ENCODE data around the gene ATAD3B.
"Not testable (repeated sequence)": the region's sequence is repeated elsewhere in the genome, so short reads cannot be mapped to it uniquely, and the experiment has no call there.

Gene ATAD3B

GRCh38 chr1:1440262-1441001 is 31.1 kb upstream of the ATAD3B start:
- H3K4me1 ChIP-seq (ENCODE audit: control insufficient read depth, insufficient read depth, low read length, poor library complexity, severe bottlenecking): peaks cover 24% of the 10 kb centered on the region
- H3K36me3 ChIP-seq (ENCODE audit: control insufficient read depth, insufficient read depth, low read length): peaks cover 9% of the 10 kb centered on the region

GRCh38 chr1:1441002-1441888 is 30.3 kb upstream of the ATAD3B start:
- WGBS, 2 experiments (ENCODE audit: insufficient coverage in 2 of 2): 82 to 86% methylated on average over 24 to 26 of the region's 29 CpGs
- Histone ChIP-seq H3K9me3 (ENCODE audit: control insufficient read depth, low read length) (no peaks in the 10 kb centered on the region), H3K36me3 (ENCODE audit: control insufficient read depth, insufficient read depth, low read length) (peaks cover 9% of the 10 kb centered on the region), H3K27ac (ENCODE audit: low read depth, low read length, severe bottlenecking) (no peak overlapping the region), H3K4me1 (ENCODE audit: control insufficient read depth, insufficient read depth, low read length, poor library complexity, severe bottlenecking) (peaks cover 22% of the 10 kb centered on the region), H3K4me3 (ENCODE audit: extremely low read depth, insufficient read depth, low read length, poor library complexity, severe bottlenecking) (no peak overlapping the region)

More at GRCh38 chr1:1440262-1441001, 31.1 kb upstream of the ATAD3B start:
- Histone ChIP-seq H3K9me3 (ENCODE audit: control insufficient read depth, low read length) (no peaks in the 10 kb centered on the region), H3K4me3 (ENCODE audit: extremely low read depth, insufficient read depth, low read length, poor library complexity, severe bottlenecking) (no peak overlapping the region), H3K27ac (ENCODE audit: low read depth, low read length, severe bottlenecking) (no peak overlapping the region)
- 92 to 99% methylated on average over 18 to 22 of the region's 26 CpGs for WGBS, 2 experiments (ENCODE audit: insufficient coverage in 2 of 2)

GRCh38 chr1:1442069-1442770 is 29.3 kb upstream of the ATAD3B start:
- Histone ChIP-seq H3K4me1 (ENCODE audit: control insufficient read depth, insufficient read depth, low read length, poor library complexity, severe bottlenecking) (peaks cover 12% of the 10 kb centered on the region), H3K9me3 (ENCODE audit: control insufficient read depth, low read length) (no peaks in the 10 kb centered on the region), H3K36me3 (ENCODE audit: control insufficient read depth, insufficient read depth, low read length) (peaks cover 9% of the 10 kb centered on the region), H3K4me3 (ENCODE audit: extremely low read depth, insufficient read depth, low read length, poor library complexity, severe bottlenecking) (no peak overlapping the region), H3K27ac (ENCODE audit: low read depth, low read length, severe bottlenecking) (no peak overlapping the region)
- WGBS, 2 experiments (ENCODE audit: insufficient coverage in 2 of 2): 96 to 97% methylated on average over 31 to 32 of the region's 32 CpGs

- not testable (repeated sequence) for H3K4me3 ChIP-seq (ENCODE audit: extremely low read depth, insufficient read depth, low read length, poor library complexity, severe bottlenecking)
These were observed 24.9 kb upstream of the ATAD3B start for GRCh38 chr1:1446631-1447030.

GRCh38 chr1:1449099-1449739 is 22.3 kb upstream of the ATAD3B start, which contains the start of gene ATAD3C:
Gene ATAD3C (plus strand): TSS chr1:1449689. CDS start chr1:1450684, 995 bp downstream.
- Histone ChIP-seq H3K36me3 (ENCODE audit: control insufficient read depth, insufficient read depth, low read length) (no peaks in the 10 kb centered on the region), H3K9me3 (ENCODE audit: control insufficient read depth, low read length) (no peaks in the 10 kb centered on the region), H3K27ac (ENCODE audit: low read depth, low read length, severe bottlenecking) (no peak within 1 kb of the TSS), H3K4me3 (ENCODE audit: extremely low read depth, insufficient read depth, low read length, poor library complexity, severe bottlenecking) (no peak within 1 kb of the TSS), H3K4me1 (ENCODE audit: control insufficient read depth, insufficient read depth, low read length, poor library complexity, severe bottlenecking) (no peaks in the 10 kb centered on the region)
- 100% methylated on average over 1 of the region's 6 CpGs; no CpG with 5 or more reads in 1 of the 2 experiments for WGBS, 2 experiments (ENCODE audit: insufficient coverage in 2 of 2)

More at GRCh38 chr1:1446631-1447030, 24.9 kb upstream of the ATAD3B start:
- not testable (repeated sequence) for H3K9me3 ChIP-seq (ENCODE audit: control insufficient read depth, low read length); H3K36me3 ChIP-seq (ENCODE audit: control insufficient read depth, insufficient read depth, low read length); H3K4me1 ChIP-seq (ENCODE audit: control insufficient read depth, insufficient read depth, low read length, poor library complexity, severe bottlenecking); H3K27ac ChIP-seq (ENCODE audit: low read depth, low read length, severe bottlenecking)
- 91 to 98% methylated on average over 7 of the region's 19 CpGs for WGBS, 2 experiments (ENCODE audit: insufficient coverage in 2 of 2)

- not testable (repeated sequence) for H3K36me3 ChIP-seq (ENCODE audit: control insufficient read depth, insufficient read depth, low read length); H3K4me3 ChIP-seq (ENCODE audit: extremely low read depth, insufficient read depth, low read length, poor library complexity, severe bottlenecking); H3K4me1 ChIP-seq (ENCODE audit: control insufficient read depth, insufficient read depth, low read length, poor library complexity, severe bottlenecking); H3K9me3 ChIP-seq (ENCODE audit: control insufficient read depth, low read length); H3K27ac ChIP-seq (ENCODE audit: low read depth, low read length, severe bottlenecking)
- 95 to 96% methylated on average over 10 to 16 of the region's 22 CpGs for WGBS, 2 experiments (ENCODE audit: insufficient coverage in 2 of 2)
These were observed 20.9 kb upstream of the ATAD3B start for GRCh38 chr1:1450616-1451015.

- H3K4me1 ChIP-seq (ENCODE audit: control insufficient read depth, insufficient read depth, low read length, poor library complexity, severe bottlenecking): no peaks in the 10 kb centered on the region
- H3K9me3 ChIP-seq (ENCODE audit: control insufficient read depth, low read length): no peaks in the 10 kb centered on the region
- H3K36me3 ChIP-seq (ENCODE audit: control insufficient read depth, insufficient read depth, low read length): no peaks in the 10 kb centered on the region
- no peak overlapping the region for H3K4me3 ChIP-seq (ENCODE audit: extremely low read depth, insufficient read depth, low read length, poor library complexity, severe bottlenecking)
- no peak overlapping the region for H3K27ac ChIP-seq (ENCODE audit: low read depth, low read length, severe bottlenecking)
- WGBS, 2 experiments (ENCODE audit: insufficient coverage in 2 of 2): 93 to 94% methylated on average over 22 to 26 of the region's 26 CpGs
These were observed 19.7 kb upstream of the ATAD3B start for GRCh38 chr1:1451696-1452364.

GRCh38 chr1:1452365-1452739 is 19.2 kb upstream of the ATAD3B start:
- WGBS, 2 experiments (ENCODE audit: insufficient coverage in 2 of 2): 98 to 100% methylated on average over 4 to 5 of the region's 8 CpGs
- H3K36me3 ChIP-seq (ENCODE audit: control insufficient read depth, insufficient read depth, low read length); H3K4me3 ChIP-seq (ENCODE audit: extremely low read depth, insufficient read depth, low read length, poor library complexity, severe bottlenecking): not testable (repeated sequence)

GRCh38 chr1:1452882-1453281 is 18.7 kb upstream of the ATAD3B start:
- Histone ChIP-seq H3K9me3 (ENCODE audit: control insufficient read depth, low read length) (no peaks in the 10 kb centered on the region), H3K27ac (ENCODE audit: low read depth, low read length, severe bottlenecking) (no peak overlapping the region), H3K4me1 (ENCODE audit: control insufficient read depth, insufficient read depth, low read length, poor library complexity, severe bottlenecking) (no peaks in the 10 kb centered on the region), H3K36me3 (ENCODE audit: control insufficient read depth, insufficient read depth, low read length) (no peaks in the 10 kb centered on the region), H3K4me3 (ENCODE audit: extremely low read depth, insufficient read depth, low read length, poor library complexity, severe bottlenecking) (no peak overlapping the region)
- 96 to 97% methylated on average over 11 to 16 of the region's 16 CpGs for WGBS, 2 experiments (ENCODE audit: insufficient coverage in 2 of 2)

More at GRCh38 chr1:1452365-1452739, 19.2 kb upstream of the ATAD3B start:
- H3K9me3 ChIP-seq (ENCODE audit: control insufficient read depth, low read length); H3K4me1 ChIP-seq (ENCODE audit: control insufficient read depth, insufficient read depth, low read length, poor library complexity, severe bottlenecking); H3K27ac ChIP-seq (ENCODE audit: low read depth, low read length, severe bottlenecking): not testable (repeated sequence)
